Stromal cell of bone marrow (primary cell): ENCODE data around the gene GEMIN7.

Experiments
- DNase-seq: peaks from one replicate; pipeline ENCODE4 v3.0.0-alpha.2; 2012; ENCODE audit warnings: low read depth

GEMIN7 gene

GRCh38 chr19:45090034-45090433 lies 11.0 kb downstream of the GEMIN7 start:
- DNase-seq = no peak

- no peak for DNase-seq
Observed at GRCh38 chr19:45090606-45091005, 11.5 kb downstream of the GEMIN7 start.

GRCh38 chr19:45091031-45091923 lies 12.2 kb downstream of the GEMIN7 start:
- peak; percentile 97 for DNase-seq

- peak; percentile 94 for DNase-seq
Observed at GRCh38 chr19:45092747-45093678, 14.0 kb downstream of the GEMIN7 start, which contains the start of gene PPP1R37. Gene PPP1R37, plus strand, starts transcription at chr19:45093179. Its CDS starts 147 bp downstream, at chr19:45093326.

- DNase-seq = no peak
Observed at GRCh38 chr19:45094137-45094536, 15.1 kb downstream of the GEMIN7 start.

GRCh38 chr19:45094707-45095106 lies 15.6 kb downstream of the GEMIN7 start:
- no peak for DNase-seq

GRCh38 chr19:45095496-45096413 lies 16.7 kb downstream of the GEMIN7 start:
- DNase-seq = no peak

GRCh38 chr19:45096700-45097099 lies 17.6 kb downstream of the GEMIN7 start:
- DNase-seq = no peak

GRCh38 chr19:45097450-45097775 lies 18.4 kb downstream of the GEMIN7 start:
- DNase-seq = no peak

GRCh38 chr19:45097776-45098520 lies 18.9 kb downstream of the GEMIN7 start:
- DNase-seq = peak; percentile 94

- no peak for DNase-seq
Observed at GRCh38 chr19:45098521-45099466, 19.7 kb downstream of the GEMIN7 start.

GRCh38 chr19:45099467-45100191 lies 20.6 kb downstream of the GEMIN7 start:
- DNase-seq = no peak

- no peak for DNase-seq
Observed at GRCh38 chr19:45100201-45100600, 21.1 kb downstream of the GEMIN7 start.

GRCh38 chr19:45100846-45101252 lies 21.8 kb downstream of the GEMIN7 start:
- no peak for DNase-seq

GRCh38 chr19:45101806-45102205 lies 22.7 kb downstream of the GEMIN7 start:
- no peak for DNase-seq

GRCh38 chr19:45102481-45102880 lies 23.4 kb downstream of the GEMIN7 start:
- DNase-seq = no peak

- no peak for DNase-seq
Observed at GRCh38 chr19:45103156-45103507, 24.1 kb downstream of the GEMIN7 start.

- no peak for DNase-seq
Observed at GRCh38 chr19:45103508-45104319, 24.7 kb downstream of the GEMIN7 start.
